IMR-90 (cell line): Measurements from ENCODE around the gene PITX1.

Source experiments
- CHD1 ChIP-seq: IDR thresholded peaks from 2 replicates; pipeline ENCODE4 v1.6.1; 2012; ENCODE audit warnings: low read depth, low read length, improper control_type of control experiment
- CTCF ChIP-seq: conservative IDR thresholded peaks from 2 replicates; pipeline ENCODE4 v1.5.1; 2012; ENCODE audit warnings: mild to moderate bottlenecking, low read depth, low read length, improper control_type of control experiment
- FOS ChIP-seq: fragments of 150-350 bp; IDR thresholded peaks from 2 replicates; pipeline ENCODE4 v1.6.1; 2016; ENCODE audit warnings: low read depth, low read length
- MXI1 ChIP-seq: IDR thresholded peaks from 2 replicates; pipeline ENCODE4 v1.6.1; 2012; ENCODE audit warnings: low read depth, mild to moderate bottlenecking, low read length, moderate library complexity, borderline replicate concordance
- POLR2A ChIP-seq: IDR thresholded peaks from 2 replicates; pipeline ENCODE4 v1.6.1; 2012; ENCODE audit warnings: mild to moderate bottlenecking, low read depth, low read length
- RAD21 ChIP-seq: IDR thresholded peaks from 2 replicates; pipeline ENCODE4 v1.6.1; 2012; ENCODE audit warnings: low read length, improper control_type of control experiment
- RFX5 ChIP-seq: IDR thresholded peaks from 2 replicates; pipeline ENCODE4 v1.8.0; 2012; ENCODE audit warnings: low read depth, mild to moderate bottlenecking, low read length, moderate library complexity
- USF2 ChIP-seq: fragments of 150-350 bp; IDR thresholded peaks from 2 replicates; pipeline ENCODE4 v1.6.1; 2017; ENCODE audit warnings: mild to moderate bottlenecking, antibody characterized with exemption, low read length, low read depth

- no peak for TF ChIP-seq FOS
- no peak for TF ChIP-seq CTCF
- TF ChIP-seq POLR2A, result no peak
- TF ChIP-seq RAD21, result no peak
- TF ChIP-seq RFX5, result no peak
- no peak for TF ChIP-seq MXI1
- no peak for TF ChIP-seq USF2
- no peak for TF ChIP-seq CHD1
Observed at GRCh38 chr5:135075621-135076020, 41.6 kb upstream of the PITX1 start.
